IMR-90 (cell line): ENCODE measurements around the gene TERF2IP. TPM values are rescaled to one million over a fixed set of nuclear protein-coding genes. Genes with fewer than 3 reads are reported as not detected.

Experiments
- ATAC-seq: fragments of 200-7000 bp; cut with Tn5 transposase; 2 replicates; pipeline ENCODE4 v1.9.1; 2020; ENCODE audit warnings: low read depth, mild to moderate bottlenecking, moderate library complexity
- BruUV-seq: library from RNA; stranded (reverse); fragments of 400-500 nt; replicated peaks from 2 replicates; lab custom pipeline; 2021; lab: Mats Ljungman, UMichigan
- CTCF ChIA-PET: fragments of 300-600 bp; formaldehyde crosslinking; extraction: SDS; loops from one replicate; lab custom pipeline; 2021; ENCODE audit warnings: antibody characterized with exemption; lab: Yijun Ruan, JAX
- POLR2A ChIA-PET: fragments of 300-600 bp; sonication (Branson Sonifier 250); formaldehyde crosslinking; loops from one replicate; lab custom pipeline; 2022; ENCODE audit warnings: antibody characterized with exemption; ENCODE audit not compliant: unreplicated experiment; lab: Charles Lee
- DNase-seq: peaks from one replicate; pipeline ENCODE4 v3.0.0; 2013
- H2AFZ ChIP-seq: replicated peaks from 2 replicates; pipeline ENCODE3; 2013; ENCODE audit warnings: low read length, mild to moderate bottlenecking; ENCODE audit not compliant: poor library complexity
- H2AK5ac ChIP-seq: 2 replicates; pipeline ENCODE4 v1.6.1; 2013; ENCODE audit warnings: low read depth, low read length, inconsistent platforms
- H2AK9ac ChIP-seq: replicated peaks from 2 replicates; pipeline ENCODE3; 2013; ENCODE audit warnings: mild to moderate bottlenecking, low read depth, low read length, moderate library complexity; ENCODE audit not compliant: poor library complexity
- H2BK120ac ChIP-seq: 2 replicates; pipeline ENCODE4 v1.6.1; 2013; ENCODE audit warnings: low read depth, low read length, inconsistent platforms
- H2BK15ac ChIP-seq: 3 replicates; pipeline ENCODE4 v1.6.1; 2013; ENCODE audit warnings: low read depth, low read length, inconsistent platforms
- H2BK20ac ChIP-seq: 2 replicates; pipeline ENCODE4 v1.6.1; 2013; ENCODE audit warnings: low read depth, mild to moderate bottlenecking, inconsistent platforms, low read length, moderate library complexity
- H2BK5ac ChIP-seq: 2 replicates; pipeline ENCODE4 v1.6.1; 2013; ENCODE audit warnings: mild to moderate bottlenecking, low read depth, low read length, inconsistent platforms; ENCODE audit not compliant: poor library complexity, severe bottlenecking
- H3K14ac ChIP-seq: replicated peaks from 2 replicates; pipeline ENCODE4 v1.6.1; 2013; ENCODE audit warnings: low read depth, low read length, inconsistent platforms
- H3K18ac ChIP-seq: 2 replicates; pipeline ENCODE4 v1.6.1; 2013; ENCODE audit warnings: low read depth, low read length, control low read depth
- H3K23ac ChIP-seq: 2 replicates; pipeline ENCODE4 v1.6.1; 2013; ENCODE audit warnings: low read depth, low read length, inconsistent platforms
- H3K27ac ChIP-seq: 2 replicates; pipeline ENCODE4 v1.5.1; 2013; ENCODE audit warnings: mild to moderate bottlenecking, control low read depth, low read length; ENCODE audit not compliant: insufficient read depth
- H3K27me3 ChIP-seq: 2 replicates; pipeline ENCODE4 v1.6.1; 2013; ENCODE audit warnings: low read length; ENCODE audit not compliant: control insufficient read depth, insufficient read depth
- H3K36me3 ChIP-seq: 2 replicates; pipeline ENCODE4 v1.6.1; 2013; ENCODE audit warnings: low read length, mixed read lengths; ENCODE audit not compliant: control insufficient read depth, insufficient read depth
- H3K4ac ChIP-seq: 2 replicates; pipeline ENCODE4 v1.6.1; 2013; ENCODE audit warnings: low read depth, low read length, inconsistent platforms
- H3K4me1 ChIP-seq: 2 replicates; pipeline ENCODE4 v1.6.1; 2013; ENCODE audit warnings: low read length, mixed read lengths; ENCODE audit not compliant: control insufficient read depth, insufficient read depth
- H3K4me2 ChIP-seq: 2 replicates; pipeline ENCODE4 v1.6.1; 2013; ENCODE audit warnings: low read depth, mild to moderate bottlenecking, control low read depth, low read length, moderate library complexity
- H3K4me3 ChIP-seq: 2 replicates; pipeline ENCODE4 v1.5.1; 2013; ENCODE audit warnings: low read depth, mild to moderate bottlenecking, control low read depth, low read length, moderate library complexity; ENCODE audit not compliant: insufficient read depth
- H3K56ac ChIP-seq: 2 replicates; pipeline ENCODE4 v1.6.1; 2013; ENCODE audit warnings: low read length, inconsistent platforms; ENCODE audit not compliant: insufficient read depth; ENCODE audit errors: extremely low read depth
- H3K79me1 ChIP-seq, 2 experiments: 2 replicates each; pipeline ENCODE4 v1.6.1; 2013; ENCODE audit warnings: low read length in 2 of 2, inconsistent platforms in 1 of 2, low read depth in 1 of 2
- H3K9ac ChIP-seq: 2 replicates; pipeline ENCODE4 v1.6.1; 2013; ENCODE audit warnings: low read depth, low read length, control low read depth
- H3K9me1 ChIP-seq: 2 replicates; pipeline ENCODE4 v1.6.1; 2013; ENCODE audit warnings: low read length, inconsistent platforms; ENCODE audit not compliant: insufficient read depth
- H3K9me3 ChIP-seq: 2 replicates; pipeline ENCODE4 v1.6.1; 2013; ENCODE audit warnings: low read length; ENCODE audit not compliant: control insufficient read depth, insufficient read depth
- H4K20me1 ChIP-seq: 2 replicates; pipeline ENCODE4 v1.6.1; 2013; ENCODE audit warnings: low read length, inconsistent platforms; ENCODE audit not compliant: insufficient read depth
- H4K5ac ChIP-seq: 2 replicates; pipeline ENCODE4 v1.6.1; 2013; ENCODE audit warnings: mild to moderate bottlenecking, low read depth, low read length, control low read depth
- H4K8ac ChIP-seq, 2 experiments: 2 replicates each; pipeline ENCODE4 v1.6.1; 2013; ENCODE audit warnings: low read depth in 2 of 2, low read length in 2 of 2, control low read depth in 1 of 2, inconsistent platforms in 1 of 2
- H4K91ac ChIP-seq: 2 replicates; pipeline ENCODE4 v1.6.1; 2013; ENCODE audit warnings: low read depth, low read length, inconsistent platforms; ENCODE audit not compliant: insufficient read depth
- CHD1 ChIP-seq: IDR thresholded peaks from 2 replicates; pipeline ENCODE4 v1.6.1; 2012; ENCODE audit warnings: low read depth, low read length, improper control_type of control experiment
- MAZ ChIP-seq: IDR thresholded peaks from 2 replicates; pipeline ENCODE4 v1.6.1; 2012; ENCODE audit warnings: low read depth, mild to moderate bottlenecking, low read length, improper control_type of control experiment, moderate library complexity, borderline replicate concordance
- WGBS, 2 experiments: methylation state at CpG; one replicate each; pipeline versions ENCODE4 v1.1.5 to v1.1.7; 2013; ENCODE audit warnings: missing lambda C conversion rate in 2 of 2; ENCODE audit not compliant: insufficient read length in 1 of 2; ENCODE audit errors: extremely low coverage in 2 of 2; 5-methylcytosine and 5-hydroxymethylcytosine counted together
- dilution Hi-C: fragments of 300-500 bp; cut with HindIII; formaldehyde crosslinking; loops from one replicate; pipeline ENCODE4 v1.14.3; 2018; ENCODE audit warnings: low sequenced_read_pairs; ENCODE audit not compliant: unreplicated experiment
- in situ Hi-C: fragments of 300-500 bp; cut with MboI; formaldehyde crosslinking; loops from 3 replicates; pipeline ENCODE4 v1.14.3; 2019; ENCODE audit warnings: low sequenced_read_pairs, inconsistent platforms, mixed read lengths
- intact Hi-C: fragments of 100-400 bp; cut with micrococcal nuclease; formaldehyde crosslinking; loops from 2 replicates; pipeline ENCODE4 v1.10.0; 2022
- polyA plus RNA-seq, 3 experiments: library from polyadenylated mRNA; depleted of rRNA; stranded (reverse); fragments of >200 nt; gene quantifications; 2 replicates each; pipeline ENCODE4 v1.2.3, GENCODE V29; 2012; ENCODE audit warnings: low replicate concordance in 1 of 3
- total RNA-seq: library from RNA; depleted of rRNA; stranded (reverse); fragments of >200 nt; gene quantifications from 2 replicates; pipeline ENCODE4 v1.2.3, GENCODE V29; 2012
- TF ChIP-seq, protein P1 (sequence below): fragments of 150-350 bp; IDR thresholded peaks from 2 replicates; pipeline ENCODE4 v1.6.1; 2017; ENCODE audit warnings: mild to moderate bottlenecking, antibody characterized with exemption, low read length, low read depth

Gene TERF2IP
- total and polyA plus RNA-seq, 2 of the 4 experiments (the other 2 are of a cell fraction): 15.4 to 32.5 TPM

- Histone ChIP-seq H3K79me1 (peaks cover 5 to 48% of the 10 kb centered on the region in 2 experiments; a peak in 2 of 4 replicates), H3K27ac (peak overlapping the region; percentile 96), H4K91ac (peak overlapping the region; percentile 79), H4K8ac (peak overlapping the region; percentile 72 to 80), H3K56ac (peak overlapping the region; percentile 44; the same call in 1 of the 2 replicates), H2BK120ac (peak overlapping the region; percentile 1; the same call in 1 of the 2 replicates), H3K23ac (peak overlapping the region; percentile 86), H2BK5ac (peak overlapping the region; percentile 86), H3K27me3 (no peaks in the 10 kb centered on the region), H3K18ac (peak overlapping the region; percentile 98), H4K5ac (peak overlapping the region; percentile 95), H3K4ac (peak overlapping the region; percentile 85), H2BK20ac (no peak overlapping the region), H3K36me3 (peaks cover 7% of the 10 kb centered on the region), H3K4me3 (peak overlapping the region; percentile 85), H3K9me3 (no peaks in the 10 kb centered on the region), H4K20me1 (peaks cover 51% of the 10 kb centered on the region), H2AK5ac (peak overlapping the region; percentile 80; the same call in 1 of the 2 replicates), H3K9ac (peak overlapping the region; percentile 99), H3K4me2 (peak overlapping the region; percentile 98), H3K14ac (peak overlapping the region; percentile 86), H2AK9ac (peak overlapping the region; percentile 87), H3K9me1 (peaks cover 5% of the 10 kb centered on the region), H2BK15ac (no peak overlapping the region; the same call in 2 of the 3 replicates), H3K4me1 (peaks cover 6% of the 10 kb centered on the region), H2AFZ (peak overlapping the region; percentile 92)
- no TSS peak for BruUV-seq
- intact Hi-C loops: loop anchor here (1.0 to 10.0 kb wide), 2 partner anchors 116 to 1526 kb away; no protein-coding TSS in a partner anchor
- peak; percentile 65 for DNase-seq
- TF ChIP-seq, protein P1, sequence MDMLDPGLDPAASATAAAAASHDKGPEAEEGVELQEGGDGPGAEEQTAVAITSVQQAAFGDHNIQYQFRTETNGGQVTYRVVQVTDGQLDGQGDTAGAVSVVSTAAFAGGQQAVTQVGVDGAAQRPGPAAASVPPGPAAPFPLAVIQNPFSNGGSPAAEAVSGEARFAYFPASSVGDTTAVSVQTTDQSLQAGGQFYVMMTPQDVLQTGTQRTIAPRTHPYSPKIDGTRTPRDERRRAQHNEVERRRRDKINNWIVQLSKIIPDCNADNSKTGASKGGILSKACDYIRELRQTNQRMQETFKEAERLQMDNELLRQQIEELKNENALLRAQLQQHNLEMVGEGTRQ: no peak
- TF ChIP-seq CHD1 (peak; percentile 13; the same call in 1 of the 2 replicates), MAZ (peak; percentile 38; the same call in 1 of the 2 replicates)
- dilution Hi-C loops: no loop called here
- ChIA-PET POLR2A (interaction anchor here (1.1 kb wide), 1 partner anchor 42 kb away, joined by 4 read pairs; no protein-coding TSS in a partner anchor), CTCF (interaction anchor here (1.1 to 1.5 kb wide), 3 partner anchors 115 to 176 kb away, joined by 3 to 4 read pairs (median 3); no protein-coding TSS in a partner anchor)
- 2% methylated on average over 40 of the region's 62 CpGs; no CpG with 5 or more reads in 1 of the 2 experiments for WGBS, 2 experiments
- in situ Hi-C loops: loop anchor here (10.0 kb wide), 1 partner anchor 116 kb away; no protein-coding TSS in a partner anchor
- peak; percentile 52 for ATAC-seq
Measured at GRCh38 chr16:75648265-75649076, 898 bp downstream of the TERF2IP start.
